Small intestine (tissue), 7 donors: ENCODE data around the gene IL12A. TPM values are rescaled to one million over a fixed set of nuclear protein-coding genes. Genes with fewer than 3 reads are reported as not detected.
A peak's percentile ranks its signal among the peaks of the same experiment; 100 is the strongest.

Source experiments
- DNase-seq, 2 donors: peaks; one replicate each; pipeline versions ENCODE4 v3.0.0 to v3.0.0-alpha.2; 2013
- FAIRE-seq: peaks from 2 replicates; lab custom pipeline; 2012; peaks lifted over from hg19 to GRCh38; lab: Jason Lieb, UNC
- H3K27ac ChIP-seq, 3 donors: one replicate each; pipeline ENCODE4 v1.5.1; 2013; ENCODE audit warnings: low read length in 2 of 3, mild to moderate bottlenecking in 2 of 3, control low read depth in 1 of 3, inconsistent platforms in 1 of 3, low read depth in 1 of 3, moderate library complexity in 1 of 3
- H3K27me3 ChIP-seq, 3 donors: one replicate each; pipeline ENCODE4 v1.6.1; 2013; ENCODE audit warnings: low read length in 3 of 3, inconsistent platforms in 1 of 3; ENCODE audit not compliant: control insufficient read depth in 3 of 3, insufficient read depth in 3 of 3
- H3K36me3 ChIP-seq, 3 donors: one replicate each; pipeline ENCODE4 v1.6.1; 2013; ENCODE audit warnings: low read length in 3 of 3, inconsistent platforms in 1 of 3, low read depth in 1 of 3, mild to moderate bottlenecking in 1 of 3, moderate library complexity in 1 of 3; ENCODE audit not compliant: control insufficient read depth in 3 of 3, insufficient read depth in 2 of 3
- H3K4me1 ChIP-seq, 3 donors: one replicate each; pipeline ENCODE4 v1.6.1; 2013; ENCODE audit warnings: low read length in 2 of 3, inconsistent platforms in 1 of 3, low read depth in 1 of 3, mild to moderate bottlenecking in 1 of 3, moderate library complexity in 1 of 3; ENCODE audit not compliant: control insufficient read depth in 3 of 3, insufficient read depth in 2 of 3
- H3K4me3 ChIP-seq, 3 donors: one replicate each; pipeline ENCODE4 v1.5.1; 2013; ENCODE audit warnings: low read length in 3 of 3, control low read depth in 1 of 3, inconsistent platforms in 1 of 3, low read depth in 1 of 3, mild to moderate bottlenecking in 1 of 3, moderate library complexity in 1 of 3
- H3K9me3 ChIP-seq, 2 donors: one replicate each; pipeline ENCODE4 v1.6.1; 2013; ENCODE audit warnings: low read depth in 1 of 2, low read length in 1 of 2; ENCODE audit not compliant: control insufficient read depth in 2 of 2, insufficient read depth in 1 of 2
- WGBS, 3 donors: extraction: QIAGEN DNeasy Blood & Tissue Kit; methylation state at CpG; one replicate each; pipeline ENCODE4 v1.1.7; 2013; 5-methylcytosine and 5-hydroxymethylcytosine counted together
- polyA plus RNA-seq, 4 donors: library from polyadenylated mRNA; stranded (reverse) in 3 of 4; unstranded in 1 of 4; fragments of 200-250 nt in 3 of 4; fragments of 120-200 nt in 1 of 4; gene quantifications; one replicate each; pipeline versions ENCODE4 v1.2.1 to v1.2.3, GENCODE V29; 2013
- donor health status: healthy with polysubstance abuse.
- donor health status: control.
- donor health status: control.
- donor health status: Bipolar disorder and iron deficiency.
- donor health status: healthy.

The IL12A gene
- polyA plus RNA-seq, 4 donors: 0.46 to 2.7 TPM; not detected in 2

GRCh38 chr3:159978918-159979703 lies 9.5 kb upstream of the IL12A start:
- peak; percentile 23 for FAIRE-seq
- WGBS, 3 donors: 63 to 85% (median 75%) methylated on average over 1 of the region's 1 CpG
- H3K27me3 ChIP-seq: no peaks in the 10 kb centered on the region
- peak overlapping the region in 1 of 3 donors; percentile 85 for H3K27ac ChIP-seq
- H3K36me3 ChIP-seq: no peaks in the 10 kb centered on the region
- DNase-seq: no peak
- no peaks in the 10 kb centered on the region for H3K9me3 ChIP-seq
- no peak overlapping the region for H3K4me3 ChIP-seq
- H3K4me1 ChIP-seq: peaks cover 0 to 8% (median 0%) of the 10 kb centered on the region in 3 donors

GRCh38 chr3:159982442-159982974 lies 6.1 kb upstream of the IL12A start:
- H3K9me3 ChIP-seq: no peaks in the 10 kb centered on the region
- no peak overlapping the region for H3K4me3 ChIP-seq
- peaks cover 0 to 6% (median 0%) of the 10 kb centered on the region in 3 donors for H3K4me1 ChIP-seq
- H3K36me3 ChIP-seq: no peaks in the 10 kb centered on the region
- H3K27ac ChIP-seq: no peak overlapping the region
- WGBS, 3 donors: 84 to 86% (median 84%) methylated on average over 4 of the region's 4 CpGs
- H3K27me3 ChIP-seq: no peaks in the 10 kb centered on the region
- FAIRE-seq (no peak), DNase-seq (no peak)

DNA sequence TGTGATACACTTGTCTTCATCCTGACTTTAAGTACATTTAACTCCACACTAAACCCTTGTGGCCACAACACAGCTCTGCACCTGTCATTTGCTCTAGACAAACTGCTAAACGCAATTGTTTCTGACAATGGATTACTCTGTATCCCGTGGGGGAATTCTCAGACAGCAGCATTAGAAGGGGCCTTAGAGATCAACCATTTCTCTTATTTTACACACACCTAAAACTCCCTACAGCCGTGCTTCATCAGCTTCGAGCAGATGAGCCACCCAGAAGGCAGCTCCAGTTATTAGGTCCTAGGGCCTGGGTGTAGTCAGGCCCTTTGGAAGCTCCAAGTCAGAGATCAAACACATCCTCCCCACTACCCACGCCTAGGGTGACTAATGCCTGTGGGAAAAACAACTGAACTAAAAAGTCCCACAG lies 1.3 kb upstream of the IL12A start:
- no peak overlapping the region for H3K4me3 ChIP-seq
- H3K9me3 ChIP-seq: peaks cover 0 to 6% of the 10 kb centered on the region in 2 donors
- no peaks in the 10 kb centered on the region for H3K36me3 ChIP-seq
- H3K27me3 ChIP-seq: no peaks in the 10 kb centered on the region
- 64 to 81% (median 79%) methylated on average over 5 of the region's 5 CpGs for WGBS, 3 donors
- peaks cover 0 to 5% (median 0%) of the 10 kb centered on the region in 3 donors for H3K4me1 ChIP-seq
- FAIRE-seq (no peak), DNase-seq (no peak)
- no peak overlapping the region for H3K27ac ChIP-seq

DNA sequence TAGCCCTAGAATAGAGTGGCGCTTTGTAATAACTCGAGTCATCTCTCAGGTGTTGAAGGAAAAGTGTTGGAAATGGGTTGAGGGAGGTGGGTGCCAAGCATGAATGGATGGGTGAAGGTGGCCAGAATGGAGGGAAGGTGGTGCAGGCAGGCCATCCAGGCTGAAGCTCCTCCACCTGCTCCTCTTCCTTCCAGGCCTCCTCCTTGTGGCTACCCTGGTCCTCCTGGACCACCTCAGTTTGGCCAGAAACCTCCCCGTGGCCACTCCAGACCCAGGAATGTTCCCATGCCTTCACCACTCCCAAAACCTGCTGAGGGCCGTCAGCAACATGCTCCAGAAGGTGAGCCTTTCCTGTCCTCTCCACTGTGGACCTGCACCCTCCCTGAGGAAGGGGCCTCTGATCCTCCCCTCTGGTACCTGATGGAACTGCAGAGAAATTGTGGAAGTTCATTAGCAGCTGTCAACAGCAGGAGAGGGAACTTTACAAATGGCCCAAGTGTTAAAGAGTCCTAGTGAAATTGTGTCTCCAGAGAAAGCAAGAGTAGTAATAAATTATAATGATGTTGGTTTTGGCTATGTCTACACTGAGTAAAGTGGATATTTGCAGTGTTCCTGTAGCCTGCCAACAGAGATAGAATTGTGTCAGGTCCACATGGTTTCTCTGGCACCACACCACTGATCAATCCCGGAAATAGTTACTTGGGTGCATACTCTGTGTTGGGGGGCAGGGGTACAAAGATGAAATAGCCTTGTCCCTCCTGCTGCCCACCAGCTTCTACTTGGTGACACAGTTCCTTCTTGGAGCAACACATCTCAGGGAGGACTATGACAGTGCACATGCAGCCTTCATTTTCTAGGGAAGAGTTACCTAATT lies 1.6 kb downstream of the IL12A start:
- DNase-seq (no peak), FAIRE-seq (no peak)
- WGBS, 3 donors: 86 to 92% (median 86%) methylated on average over 5 of the region's 5 CpGs
- peaks cover 0 to 6% of the 10 kb centered on the region in 2 donors for H3K9me3 ChIP-seq
- no peak overlapping the region for H3K4me3 ChIP-seq
- H3K4me1 ChIP-seq: peaks cover 0 to 5% (median 0%) of the 10 kb centered on the region in 3 donors
- H3K27ac ChIP-seq: no peak overlapping the region
- no peaks in the 10 kb centered on the region for H3K27me3 ChIP-seq
- H3K36me3 ChIP-seq: no peaks in the 10 kb centered on the region

DNA sequence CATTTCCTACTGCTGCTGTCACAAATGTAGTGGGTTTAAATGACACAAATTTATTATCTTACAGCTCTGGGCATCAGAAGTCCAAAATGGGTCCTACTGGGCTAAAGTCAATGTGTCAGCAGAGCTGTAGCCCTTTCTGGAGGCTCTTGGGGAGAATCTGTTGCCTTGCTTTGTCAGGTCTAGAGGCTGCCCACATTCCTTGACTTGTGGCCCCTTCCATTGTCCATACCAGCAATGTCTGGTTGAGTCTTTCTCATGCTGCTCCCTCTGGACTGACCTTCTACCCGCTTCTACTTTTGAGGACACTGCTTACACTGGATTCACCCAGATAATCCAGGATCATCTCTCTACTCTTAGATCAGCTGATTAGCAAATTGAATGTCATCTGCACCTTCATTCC lies 3.0 kb downstream of the IL12A start:
- H3K4me3 ChIP-seq: no peak overlapping the region
- H3K27ac ChIP-seq: no peak overlapping the region
- WGBS, 3 donors: 96 to 100% (median 98%) methylated on average over 1 of the region's 1 CpG
- no peaks in the 10 kb centered on the region for H3K27me3 ChIP-seq
- no peaks in the 10 kb centered on the region for H3K36me3 ChIP-seq
- FAIRE-seq (no peak), DNase-seq (no peak)
- peaks cover 0 to 5% (median 0%) of the 10 kb centered on the region in 3 donors for H3K4me1 ChIP-seq
- H3K9me3 ChIP-seq: peaks cover 0 to 6% of the 10 kb centered on the region in 2 donors

- 10 to 67% (median 42%) methylated on average over 1 of the region's 1 CpG for WGBS, 3 donors
These were observed 4.0 kb downstream of the IL12A start for GRCh38 chr3:159992589-159992988.

DNA sequence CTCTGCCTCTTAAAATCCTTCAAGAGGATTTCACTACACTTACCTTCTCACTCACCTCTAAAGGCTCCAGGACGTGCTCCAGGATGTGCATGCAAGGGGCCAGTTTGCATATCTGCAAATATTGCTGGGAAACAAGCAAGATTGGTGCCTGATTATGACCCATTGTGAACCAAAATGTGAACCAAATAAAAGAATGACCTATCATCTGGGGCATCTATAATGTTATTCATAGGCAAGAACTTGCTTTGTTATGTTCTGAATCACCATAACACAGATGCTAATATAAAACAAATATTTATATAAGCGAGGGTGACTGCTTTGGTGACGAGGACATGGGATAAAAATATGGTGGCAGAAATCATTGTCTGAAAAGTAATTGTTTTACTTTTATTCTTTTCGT lies 5.5 kb downstream of the IL12A start:
- H3K27ac ChIP-seq: no peak overlapping the region
- H3K36me3 ChIP-seq: no peaks in the 10 kb centered on the region
- H3K4me3 ChIP-seq: no peak overlapping the region
- peaks cover 0 to 6% of the 10 kb centered on the region in 2 donors for H3K9me3 ChIP-seq
- H3K4me1 ChIP-seq: no peaks in the 10 kb centered on the region
- WGBS, 3 donors: 74 to 89% (median 88%) methylated on average over 4 of the region's 4 CpGs
- no peak for DNase-seq
- FAIRE-seq: no peak
- no peaks in the 10 kb centered on the region for H3K27me3 ChIP-seq

More at GRCh38 chr3:159992589-159992988, 4.0 kb downstream of the IL12A start:
- H3K36me3 ChIP-seq: no peaks in the 10 kb centered on the region
- peaks cover 0 to 6% of the 10 kb centered on the region in 2 donors for H3K9me3 ChIP-seq
- H3K4me3 ChIP-seq: no peak overlapping the region
- DNase-seq (no peak), FAIRE-seq (no peak)
- H3K4me1 ChIP-seq: peaks cover 0 to 5% (median 0%) of the 10 kb centered on the region in 3 donors
- H3K27ac ChIP-seq: no peak overlapping the region
- no peaks in the 10 kb centered on the region for H3K27me3 ChIP-seq

DNA sequence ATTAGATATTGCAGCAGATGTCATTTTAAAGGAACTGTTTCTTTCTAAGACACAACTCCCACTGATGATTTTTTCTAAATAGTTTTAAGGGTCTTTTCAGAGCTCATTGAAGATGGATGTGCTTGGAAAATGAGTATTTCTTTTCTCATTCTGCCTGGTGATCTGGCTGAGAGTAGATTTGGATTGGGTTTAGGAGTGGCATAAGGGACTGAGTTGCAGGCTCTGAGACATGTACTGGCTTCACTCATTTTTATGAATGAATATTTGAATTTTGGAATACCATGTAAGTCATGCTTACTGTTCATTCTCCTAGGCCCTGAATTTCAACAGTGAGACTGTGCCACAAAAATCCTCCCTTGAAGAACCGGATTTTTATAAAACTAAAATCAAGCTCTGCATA lies 6.5 kb downstream of the IL12A start:
- H3K36me3 ChIP-seq: no peaks in the 10 kb centered on the region
- WGBS, 3 donors: 91 to 94% (median 93%) methylated on average over 1 of the region's 1 CpG
- no peaks in the 10 kb centered on the region for H3K4me1 ChIP-seq
- no peaks in the 10 kb centered on the region for H3K27me3 ChIP-seq
- peaks cover 0 to 6% of the 10 kb centered on the region in 2 donors for H3K9me3 ChIP-seq
- no peak for FAIRE-seq
- no peak overlapping the region for H3K27ac ChIP-seq
- H3K4me3 ChIP-seq: no peak overlapping the region
- no peak for DNase-seq
